Glutamatergic neuron (in vitro differentiated cells): ENCODE measurements around the gene ADI1. TPM values are rescaled to one million over a fixed set of nuclear protein-coding genes. Genes with fewer than 3 reads are reported as not detected.

ENCODE experiments used
- DNase-seq: peaks from one replicate; pipeline ENCODE4 v3.0.0; 2022
- H3K27ac Mint-ChIP-seq: one replicate; pipeline ENCODE4 v1.8.0; 2020; ENCODE audit warnings: mild to moderate bottlenecking, mixed read lengths, inconsistent platforms; ENCODE audit not compliant: unreplicated experiment
- H3K27me3 Mint-ChIP-seq: one replicate; pipeline ENCODE4 v1.8.0; 2020; ENCODE audit warnings: mild to moderate bottlenecking, moderate library complexity, mixed read lengths, inconsistent platforms; ENCODE audit not compliant: unreplicated experiment
- H3K36me3 Mint-ChIP-seq: one replicate; pipeline ENCODE4 v1.8.0; 2020; ENCODE audit warnings: mild to moderate bottlenecking, mixed read lengths, inconsistent platforms; ENCODE audit not compliant: unreplicated experiment
- H3K4me1 Mint-ChIP-seq: one replicate; pipeline ENCODE4 v1.8.0; 2020; ENCODE audit warnings: mild to moderate bottlenecking, low read depth, mixed read lengths, inconsistent platforms; ENCODE audit not compliant: unreplicated experiment
- H3K4me3 Mint-ChIP-seq: one replicate; pipeline ENCODE4 v1.8.0; 2020; ENCODE audit warnings: mild to moderate bottlenecking, mixed read lengths, inconsistent platforms; ENCODE audit not compliant: unreplicated experiment
- H3K9me3 Mint-ChIP-seq: one replicate; pipeline ENCODE4 v1.8.0; 2020; ENCODE audit warnings: mild to moderate bottlenecking, moderate library complexity, mixed read lengths, inconsistent platforms; ENCODE audit not compliant: unreplicated experiment
- total RNA-seq: library from RNA; stranded (reverse); fragmentation: NEBNext Ultra II Directional; extraction: Animal tissue kit (Norgen Biotek cat#: 25700); gene quantifications from one replicate; pipeline ENCODE4 v1.2.1, GENCODE V29; 2021; ENCODE audit not compliant: unreplicated experiment
- TF ChIP-seq, protein P1 (sequence below): fragments of 200-600 bp; sonication (generic); IDR thresholded peaks from one replicate; pipeline ENCODE4 v1.5.0; 2021; ENCODE audit not compliant: partially characterized antibody, unreplicated experiment

The ADI1 gene
- total RNA-seq, 1 donor from 2014 or later, result 16.0 TPM

DNA sequence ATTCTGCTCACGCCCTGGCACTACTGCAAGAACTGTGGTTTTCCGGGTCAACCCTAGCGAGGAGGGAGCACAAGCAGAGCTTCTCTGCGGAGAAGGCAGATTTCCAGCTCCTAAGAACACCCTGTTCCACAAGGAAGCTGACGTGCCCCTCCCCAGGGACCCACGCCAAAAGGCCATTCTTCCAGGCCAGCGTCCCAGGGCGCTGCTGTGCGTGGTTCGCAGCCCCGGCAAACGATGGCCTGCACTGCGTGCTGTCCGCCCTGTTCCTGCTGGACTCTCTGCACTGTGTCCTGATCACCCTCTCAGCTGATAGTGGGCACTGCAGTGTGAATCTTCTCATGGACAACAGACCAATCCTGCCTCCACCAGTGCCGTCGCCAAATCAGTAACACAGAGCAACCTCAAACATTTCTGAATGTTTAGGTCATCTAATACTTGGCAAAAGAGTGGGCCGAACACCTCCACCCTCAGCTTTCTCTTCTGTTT lies 49.1 kb downstream of the ADI1 start:
- no peak for DNase-seq
- H3K27ac Mint-ChIP-seq, result peak overlapping the region; percentile 12
- peaks cover 24% of the 10 kb centered on the region for H3K4me1 Mint-ChIP-seq
- TF ChIP-seq, protein P1, sequence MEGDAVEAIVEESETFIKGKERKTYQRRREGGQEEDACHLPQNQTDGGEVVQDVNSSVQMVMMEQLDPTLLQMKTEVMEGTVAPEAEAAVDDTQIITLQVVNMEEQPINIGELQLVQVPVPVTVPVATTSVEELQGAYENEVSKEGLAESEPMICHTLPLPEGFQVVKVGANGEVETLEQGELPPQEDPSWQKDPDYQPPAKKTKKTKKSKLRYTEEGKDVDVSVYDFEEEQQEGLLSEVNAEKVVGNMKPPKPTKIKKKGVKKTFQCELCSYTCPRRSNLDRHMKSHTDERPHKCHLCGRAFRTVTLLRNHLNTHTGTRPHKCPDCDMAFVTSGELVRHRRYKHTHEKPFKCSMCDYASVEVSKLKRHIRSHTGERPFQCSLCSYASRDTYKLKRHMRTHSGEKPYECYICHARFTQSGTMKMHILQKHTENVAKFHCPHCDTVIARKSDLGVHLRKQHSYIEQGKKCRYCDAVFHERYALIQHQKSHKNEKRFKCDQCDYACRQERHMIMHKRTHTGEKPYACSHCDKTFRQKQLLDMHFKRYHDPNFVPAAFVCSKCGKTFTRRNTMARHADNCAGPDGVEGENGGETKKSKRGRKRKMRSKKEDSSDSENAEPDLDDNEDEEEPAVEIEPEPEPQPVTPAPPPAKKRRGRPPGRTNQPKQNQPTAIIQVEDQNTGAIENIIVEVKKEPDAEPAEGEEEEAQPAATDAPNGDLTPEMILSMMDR, result no peak
- H3K4me3 Mint-ChIP-seq, result no peak overlapping the region
- H3K27me3 Mint-ChIP-seq, result peaks cover 1% of the 10 kb centered on the region
- H3K9me3 Mint-ChIP-seq, result peaks cover 13% of the 10 kb centered on the region
- H3K36me3 Mint-ChIP-seq, result peaks cover 8% of the 10 kb centered on the region

DNA sequence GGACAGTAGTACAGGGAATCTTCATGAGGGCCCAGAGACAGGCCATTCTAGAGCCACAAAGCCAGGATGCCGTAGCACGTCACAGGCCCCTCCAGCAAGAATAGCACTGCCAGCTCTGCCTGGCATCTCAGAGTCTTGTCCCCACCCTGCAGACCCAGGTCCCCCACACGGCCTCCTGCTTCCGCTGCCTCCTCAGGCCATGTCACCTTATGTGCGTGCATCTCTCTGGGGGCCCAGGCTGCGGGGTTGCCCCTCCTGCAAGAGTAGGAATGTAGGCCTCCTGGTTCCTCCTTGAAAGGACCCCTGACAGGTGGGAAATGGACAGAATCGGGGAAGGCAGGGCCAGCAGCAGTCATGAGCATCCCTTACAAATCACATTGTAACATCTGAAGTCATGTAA lies 49.8 kb downstream of the ADI1 start:
- DNase-seq, result no peak
- Mint-ChIP-seq H3K27me3 (peaks cover 1% of the 10 kb centered on the region), H3K9me3 (peaks cover 16% of the 10 kb centered on the region), H3K4me1 (peaks cover 25% of the 10 kb centered on the region), H3K27ac (no peak overlapping the region), H3K36me3 (peaks cover 8% of the 10 kb centered on the region), H3K4me3 (no peak overlapping the region)
- TF ChIP-seq, protein P1, result no peak

DNA sequence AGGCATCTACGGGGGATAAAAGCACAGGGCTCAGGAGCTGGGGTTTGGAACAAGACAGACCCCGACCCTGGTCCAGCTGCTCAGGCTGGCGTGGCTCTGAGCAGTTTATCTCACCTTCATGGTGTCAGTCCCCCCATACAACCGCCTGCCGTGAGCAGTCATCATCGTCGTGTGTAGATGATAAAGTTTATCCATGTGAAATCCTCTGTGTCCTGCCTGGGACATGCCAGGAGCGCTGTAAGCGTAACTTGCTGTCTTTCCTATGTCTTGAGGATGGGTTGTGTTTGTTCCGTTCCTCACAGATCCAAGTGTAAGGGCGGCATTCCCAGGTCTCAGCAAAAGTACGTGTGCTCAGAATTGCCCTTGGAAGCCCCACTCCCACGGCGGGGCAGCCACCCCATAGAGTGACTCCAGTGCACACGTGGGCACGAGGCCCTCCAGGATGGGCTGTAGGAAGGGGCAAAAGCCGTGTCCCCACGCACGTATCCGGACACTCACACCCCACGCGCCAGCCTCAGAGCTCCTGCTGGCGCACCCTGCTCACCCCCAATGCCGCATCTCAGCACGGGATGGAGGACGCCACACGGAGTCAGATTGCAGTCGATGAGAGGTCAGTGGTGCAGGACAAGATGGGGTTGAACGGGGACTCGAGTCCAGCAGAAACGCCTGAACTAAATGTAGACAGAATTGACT lies 50.9 kb downstream of the ADI1 start:
- TF ChIP-seq, protein P1, result no peak
- Mint-ChIP-seq H3K4me3 (no peak overlapping the region), H3K9me3 (peaks cover 16% of the 10 kb centered on the region), H3K36me3 (peaks cover 8% of the 10 kb centered on the region), H3K4me1 (peaks cover 27% of the 10 kb centered on the region), H3K27ac (peak overlapping the region; percentile 26), H3K27me3 (peaks cover 5% of the 10 kb centered on the region)
- DNase-seq, result no peak

DNA sequence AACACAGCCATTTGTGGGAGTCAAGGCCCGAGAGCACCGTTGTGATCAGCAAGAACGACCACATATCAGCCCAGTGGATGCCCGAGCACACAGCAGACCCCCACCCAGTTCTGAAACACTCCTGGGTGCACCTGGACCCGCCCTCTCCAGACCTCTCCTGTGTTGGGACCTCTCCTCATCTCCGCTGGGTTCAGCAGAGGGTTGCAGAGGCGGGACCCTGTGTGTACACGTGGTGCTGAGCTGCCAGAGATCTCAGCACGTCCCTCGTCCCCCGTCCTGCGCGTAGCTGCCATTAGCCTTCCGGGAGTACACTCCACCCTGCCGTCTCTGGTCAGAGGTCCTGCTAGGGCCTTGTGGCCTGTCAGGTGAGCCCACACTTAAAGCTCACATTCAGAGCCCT lies 51.7 kb downstream of the ADI1 start:
- no peak overlapping the region for H3K4me3 Mint-ChIP-seq

DNA sequence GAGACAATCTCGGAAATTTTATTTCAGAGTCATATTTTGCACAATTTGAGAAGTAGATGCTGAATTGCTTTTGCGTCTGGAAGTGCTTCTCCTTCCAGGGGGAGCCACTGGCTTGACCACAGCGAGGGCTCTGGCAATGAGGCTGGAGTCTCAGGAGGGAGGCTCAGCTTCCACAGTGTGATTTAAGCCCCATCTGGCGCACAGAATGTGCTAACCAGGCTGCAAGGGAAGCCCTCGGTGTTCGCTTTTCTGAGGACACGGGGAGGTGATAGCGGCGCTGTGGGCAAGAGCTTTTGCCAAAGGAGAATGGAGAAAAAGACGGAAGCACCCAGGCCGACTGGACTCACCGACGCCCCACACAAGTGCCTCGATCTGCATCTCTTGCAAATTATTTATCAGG lies 52.4 kb downstream of the ADI1 start:
- peaks cover 8% of the 10 kb centered on the region for H3K36me3 Mint-ChIP-seq
- DNase-seq, result no peak
- H3K4me3 Mint-ChIP-seq, result peak overlapping the region; percentile 23
- TF ChIP-seq, protein P1, result no peak
- peaks cover 25% of the 10 kb centered on the region for H3K4me1 Mint-ChIP-seq
- peaks cover 5% of the 10 kb centered on the region for H3K27me3 Mint-ChIP-seq
- H3K27ac Mint-ChIP-seq, result peak overlapping the region; percentile 80
- H3K9me3 Mint-ChIP-seq, result peaks cover 16% of the 10 kb centered on the region

More for the DNA sequence above, 51.7 kb downstream of the ADI1 start:
- no peak overlapping the region for H3K27ac Mint-ChIP-seq
- peaks cover 5% of the 10 kb centered on the region for H3K27me3 Mint-ChIP-seq
- TF ChIP-seq, protein P1, result no peak
- peaks cover 26% of the 10 kb centered on the region for H3K4me1 Mint-ChIP-seq
- H3K9me3 Mint-ChIP-seq, result peaks cover 16% of the 10 kb centered on the region
- DNase-seq, result no peak
- peaks cover 8% of the 10 kb centered on the region for H3K36me3 Mint-ChIP-seq
